Measurements from ENCODE around the gene TRHDE.

DNA sequence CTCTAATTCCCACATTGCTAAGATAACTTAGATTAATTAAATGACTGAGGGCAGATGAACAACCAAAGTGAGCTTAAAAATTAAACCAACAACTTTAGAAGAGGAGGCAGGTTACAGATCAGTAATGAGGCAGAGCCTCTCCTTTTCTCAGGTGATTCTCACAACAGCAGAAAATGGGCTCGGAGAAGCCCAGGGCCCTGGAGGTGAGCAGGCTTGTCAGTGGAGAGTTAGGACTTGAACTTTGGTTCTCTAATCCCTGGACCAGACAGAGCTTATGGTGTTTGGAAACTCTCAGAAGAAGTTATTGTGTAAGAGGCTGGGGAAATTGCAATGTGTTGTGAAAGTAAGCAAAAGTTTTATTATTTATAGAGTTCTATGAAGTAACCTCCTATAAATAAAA is 2.8 kb downstream of the TRHDE start:
- TF ChIP-seq, protein P1, sequence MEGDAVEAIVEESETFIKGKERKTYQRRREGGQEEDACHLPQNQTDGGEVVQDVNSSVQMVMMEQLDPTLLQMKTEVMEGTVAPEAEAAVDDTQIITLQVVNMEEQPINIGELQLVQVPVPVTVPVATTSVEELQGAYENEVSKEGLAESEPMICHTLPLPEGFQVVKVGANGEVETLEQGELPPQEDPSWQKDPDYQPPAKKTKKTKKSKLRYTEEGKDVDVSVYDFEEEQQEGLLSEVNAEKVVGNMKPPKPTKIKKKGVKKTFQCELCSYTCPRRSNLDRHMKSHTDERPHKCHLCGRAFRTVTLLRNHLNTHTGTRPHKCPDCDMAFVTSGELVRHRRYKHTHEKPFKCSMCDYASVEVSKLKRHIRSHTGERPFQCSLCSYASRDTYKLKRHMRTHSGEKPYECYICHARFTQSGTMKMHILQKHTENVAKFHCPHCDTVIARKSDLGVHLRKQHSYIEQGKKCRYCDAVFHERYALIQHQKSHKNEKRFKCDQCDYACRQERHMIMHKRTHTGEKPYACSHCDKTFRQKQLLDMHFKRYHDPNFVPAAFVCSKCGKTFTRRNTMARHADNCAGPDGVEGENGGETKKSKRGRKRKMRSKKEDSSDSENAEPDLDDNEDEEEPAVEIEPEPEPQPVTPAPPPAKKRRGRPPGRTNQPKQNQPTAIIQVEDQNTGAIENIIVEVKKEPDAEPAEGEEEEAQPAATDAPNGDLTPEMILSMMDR (IDR thresholded peaks at IDR 0.05; ENCODE audit: insufficient read depth, low read length), result no peak
- TF ChIP-seq, protein P2, sequence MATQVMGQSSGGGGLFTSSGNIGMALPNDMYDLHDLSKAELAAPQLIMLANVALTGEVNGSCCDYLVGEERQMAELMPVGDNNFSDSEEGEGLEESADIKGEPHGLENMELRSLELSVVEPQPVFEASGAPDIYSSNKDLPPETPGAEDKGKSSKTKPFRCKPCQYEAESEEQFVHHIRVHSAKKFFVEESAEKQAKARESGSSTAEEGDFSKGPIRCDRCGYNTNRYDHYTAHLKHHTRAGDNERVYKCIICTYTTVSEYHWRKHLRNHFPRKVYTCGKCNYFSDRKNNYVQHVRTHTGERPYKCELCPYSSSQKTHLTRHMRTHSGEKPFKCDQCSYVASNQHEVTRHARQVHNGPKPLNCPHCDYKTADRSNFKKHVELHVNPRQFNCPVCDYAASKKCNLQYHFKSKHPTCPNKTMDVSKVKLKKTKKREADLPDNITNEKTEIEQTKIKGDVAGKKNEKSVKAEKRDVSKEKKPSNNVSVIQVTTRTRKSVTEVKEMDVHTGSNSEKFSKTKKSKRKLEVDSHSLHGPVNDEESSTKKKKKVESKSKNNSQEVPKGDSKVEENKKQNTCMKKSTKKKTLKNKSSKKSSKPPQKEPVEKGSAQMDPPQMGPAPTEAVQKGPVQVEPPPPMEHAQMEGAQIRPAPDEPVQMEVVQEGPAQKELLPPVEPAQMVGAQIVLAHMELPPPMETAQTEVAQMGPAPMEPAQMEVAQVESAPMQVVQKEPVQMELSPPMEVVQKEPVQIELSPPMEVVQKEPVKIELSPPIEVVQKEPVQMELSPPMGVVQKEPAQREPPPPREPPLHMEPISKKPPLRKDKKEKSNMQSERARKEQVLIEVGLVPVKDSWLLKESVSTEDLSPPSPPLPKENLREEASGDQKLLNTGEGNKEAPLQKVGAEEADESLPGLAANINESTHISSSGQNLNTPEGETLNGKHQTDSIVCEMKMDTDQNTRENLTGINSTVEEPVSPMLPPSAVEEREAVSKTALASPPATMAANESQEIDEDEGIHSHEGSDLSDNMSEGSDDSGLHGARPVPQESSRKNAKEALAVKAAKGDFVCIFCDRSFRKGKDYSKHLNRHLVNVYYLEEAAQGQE (IDR thresholded peaks at IDR 0.05; ENCODE audit: insufficient replicate concordance, low read depth), result no peak

Measured in HL-60 (cell line).